SK-N-SH (cell line): ENCODE measurements around the gene SH3TC1.

Experiments
- CTCF ChIP-seq: fragments of 200-600 bp; sonication (generic); IDR thresholded peaks from 2 replicates; pipeline ENCODE4 v1.6.1; 2017; ENCODE audit warnings: antibody characterized with exemption, mild to moderate bottlenecking, moderate library complexity
- GABPA ChIP-seq: IDR thresholded peaks from 2 replicates; pipeline ENCODE4 v1.4.0; 2012; ENCODE audit warnings: low read depth, mild to moderate bottlenecking
- REST ChIP-seq: IDR thresholded peaks from 2 replicates; pipeline ENCODE4 v1.6.1; 2012; ENCODE audit warnings: mild to moderate bottlenecking, low read depth, low read length, moderate library complexity
- RFX5 ChIP-seq: IDR thresholded peaks from 2 replicates; pipeline ENCODE4 v1.6.1; 2012; ENCODE audit warnings: mild to moderate bottlenecking, improper control_type of control experiment, low read length
- SMC3 ChIP-seq: IDR thresholded peaks from 2 replicates; pipeline ENCODE4 v1.6.1; 2012; ENCODE audit warnings: low read depth, low read length, improper control_type of control experiment

DNA sequence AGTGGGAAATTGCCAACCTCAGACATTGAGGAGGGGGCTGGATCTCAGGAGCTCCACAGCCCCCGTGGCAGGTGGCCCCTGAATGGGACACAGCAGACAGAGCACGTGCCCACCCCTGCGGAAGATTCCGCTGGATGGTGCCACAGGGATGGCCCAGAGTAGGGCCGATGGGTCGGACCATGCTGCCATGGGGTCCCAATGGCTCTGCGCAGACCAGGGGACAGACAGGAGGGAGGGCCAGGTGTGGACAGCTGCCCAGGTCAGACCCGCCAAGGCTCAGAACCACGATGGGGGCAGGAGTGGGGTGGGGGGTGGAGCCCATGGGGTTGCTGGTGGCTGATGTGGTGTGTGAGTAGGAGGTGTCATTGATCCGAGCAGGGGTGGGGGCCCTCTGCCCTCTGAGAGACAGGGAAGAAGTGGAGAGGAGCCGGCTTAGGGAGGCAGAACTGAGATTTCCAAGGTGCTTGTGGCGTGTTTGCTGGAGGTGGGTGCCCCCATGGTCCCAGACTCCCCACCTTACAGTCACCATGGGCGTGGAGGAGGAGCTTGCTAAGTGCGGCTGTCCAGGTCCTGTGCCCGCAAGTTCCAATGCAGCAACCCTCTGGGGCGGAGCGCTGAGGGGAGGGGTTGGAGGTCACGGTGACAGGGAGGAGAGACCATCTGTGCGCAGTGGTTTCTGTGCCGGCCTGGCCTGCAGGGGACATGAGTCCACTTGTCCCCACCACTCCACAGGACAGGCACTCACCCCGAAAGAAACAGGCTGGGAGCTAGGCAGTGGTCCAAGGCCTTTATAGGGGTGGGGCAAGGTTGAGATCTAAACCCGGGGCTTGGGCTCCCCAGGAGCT lies 12.9 kb downstream of the SH3TC1 start:
- TF ChIP-seq CTCF (no peak), RFX5 (no peak), REST (no peak), SMC3 (no peak), GABPA (no peak)
